Activated CD8-positive, alpha-beta memory T cell treated with anti-CD3 and anti-CD28 coated beads for 48 hours (primary cell): ENCODE measurements around the gene CCDC154.

Experiments used
- DNase-seq, 3 experiments: peaks; one replicate each; pipeline ENCODE4 v3.0.0-alpha.2; 2020; ENCODE audit warnings: low read depth in 2 of 3, low spot score in 2 of 3

Gene CCDC154

GRCh38 chr16:1457489-1458245 lies 13.3 kb upstream of the CCDC154 start:
- DNase-seq = no peak

DNA sequence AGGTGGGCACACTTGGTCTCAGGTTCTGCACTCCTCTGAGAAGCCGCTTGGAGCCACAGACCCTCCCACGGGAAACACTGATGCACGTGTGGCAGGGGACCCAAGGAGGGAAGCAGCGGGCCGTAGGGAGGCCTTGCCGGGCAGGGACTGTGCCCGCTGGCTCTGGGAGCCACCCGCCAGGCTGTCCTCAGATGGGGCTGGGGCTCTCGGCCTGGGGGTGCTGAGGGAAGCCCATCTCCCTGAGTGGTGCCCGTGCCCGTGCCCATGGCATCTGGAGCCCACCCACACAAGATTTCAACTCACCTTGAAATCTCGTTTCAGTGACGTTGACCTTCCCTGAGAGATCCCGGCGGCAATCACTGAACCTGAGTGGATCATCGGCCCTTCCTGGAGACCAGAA lies 12.6 kb upstream of the CCDC154 start:
- no peak for DNase-seq

- DNase-seq = no peak
Measured at GRCh38 chr16:1455190-1456171, 11.1 kb upstream of the CCDC154 start.

GRCh38 chr16:1454561-1454960 lies 10.2 kb upstream of the CCDC154 start:
- DNase-seq = no peak

DNA sequence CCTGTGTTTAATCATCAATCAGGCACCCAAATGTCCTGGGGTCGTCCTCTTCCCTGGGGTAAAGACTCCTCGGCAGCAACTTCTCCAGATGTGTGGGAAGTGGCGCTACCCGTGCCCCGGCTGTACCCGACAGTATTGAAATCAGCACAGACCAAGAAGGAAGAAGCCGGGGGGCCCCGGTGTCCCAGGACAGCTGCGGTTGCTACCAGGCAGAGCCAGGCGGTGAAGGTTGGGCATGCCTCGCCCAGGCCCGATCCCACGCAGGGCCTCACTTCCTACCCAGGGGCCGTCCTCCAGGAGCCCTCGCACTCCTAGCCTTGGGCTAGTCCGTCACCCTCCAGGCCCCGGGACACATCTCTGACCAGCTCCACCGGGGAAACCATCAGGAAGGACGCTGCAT lies 9.0 kb upstream of the CCDC154 start:
- no peak for DNase-seq

GRCh38 chr16:1452530-1452929 lies 8.2 kb upstream of the CCDC154 start:
- no peak for DNase-seq

- no peak for DNase-seq
Measured at GRCh38 chr16:1451702-1452392, 7.5 kb upstream of the CCDC154 start.

GRCh38 chr16:1450841-1451240 lies 6.5 kb upstream of the CCDC154 start:
- DNase-seq = no peak

DNA sequence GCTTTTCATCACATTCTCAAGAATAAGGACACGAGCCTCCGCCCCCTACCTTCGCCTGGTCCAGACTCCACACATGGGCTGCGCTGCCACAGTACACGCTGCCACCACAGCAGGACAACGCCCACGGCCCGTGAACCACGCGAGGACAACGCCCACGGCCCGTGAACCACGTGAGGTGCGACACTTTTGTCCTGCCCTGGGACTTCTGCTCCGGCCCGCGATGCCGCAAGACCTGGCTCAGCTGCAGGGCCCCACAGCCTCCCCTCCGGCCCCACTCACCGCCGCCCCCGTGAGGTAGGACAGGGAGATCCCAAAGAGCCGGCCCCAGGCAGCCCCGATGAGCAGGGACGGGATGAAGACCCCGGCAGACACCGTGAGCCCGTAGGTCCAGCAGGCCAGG lies 5.9 kb upstream of the CCDC154 start:
- DNase-seq = no peak

DNA sequence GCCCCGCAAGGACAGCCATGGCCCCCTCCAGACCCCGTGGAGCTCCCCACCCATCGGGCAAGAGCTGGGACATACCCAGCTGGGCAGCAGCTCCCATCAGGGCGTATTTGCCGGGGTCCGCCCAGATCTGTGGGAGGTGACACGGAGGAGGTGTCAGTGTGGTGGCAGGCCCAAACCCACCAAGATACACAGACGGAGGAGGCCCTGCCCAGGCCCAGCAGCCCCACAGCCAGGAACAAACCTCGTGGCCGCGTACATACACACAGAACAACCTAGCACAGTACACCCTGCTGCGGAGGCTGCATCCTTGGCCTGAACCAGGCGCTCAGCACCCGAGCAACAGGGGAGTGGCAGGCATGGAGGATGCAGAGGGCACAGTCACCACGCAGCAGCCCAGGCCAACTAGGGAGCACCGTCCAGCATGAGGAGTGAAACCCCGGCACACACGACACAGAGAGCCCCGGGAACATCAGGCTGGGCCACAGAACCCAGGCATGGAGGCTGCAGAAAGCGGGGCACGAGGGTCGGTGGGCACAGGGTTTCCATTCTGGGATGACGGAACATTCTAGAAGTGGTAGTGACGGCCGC lies 4.9 kb upstream of the CCDC154 start:
- no peak for DNase-seq

GRCh38 chr16:1448536-1449116 lies 4.3 kb upstream of the CCDC154 start:
- no peak for DNase-seq

- no peak for DNase-seq
Measured at GRCh38 chr16:1447965-1448364, 3.6 kb upstream of the CCDC154 start.

DNA sequence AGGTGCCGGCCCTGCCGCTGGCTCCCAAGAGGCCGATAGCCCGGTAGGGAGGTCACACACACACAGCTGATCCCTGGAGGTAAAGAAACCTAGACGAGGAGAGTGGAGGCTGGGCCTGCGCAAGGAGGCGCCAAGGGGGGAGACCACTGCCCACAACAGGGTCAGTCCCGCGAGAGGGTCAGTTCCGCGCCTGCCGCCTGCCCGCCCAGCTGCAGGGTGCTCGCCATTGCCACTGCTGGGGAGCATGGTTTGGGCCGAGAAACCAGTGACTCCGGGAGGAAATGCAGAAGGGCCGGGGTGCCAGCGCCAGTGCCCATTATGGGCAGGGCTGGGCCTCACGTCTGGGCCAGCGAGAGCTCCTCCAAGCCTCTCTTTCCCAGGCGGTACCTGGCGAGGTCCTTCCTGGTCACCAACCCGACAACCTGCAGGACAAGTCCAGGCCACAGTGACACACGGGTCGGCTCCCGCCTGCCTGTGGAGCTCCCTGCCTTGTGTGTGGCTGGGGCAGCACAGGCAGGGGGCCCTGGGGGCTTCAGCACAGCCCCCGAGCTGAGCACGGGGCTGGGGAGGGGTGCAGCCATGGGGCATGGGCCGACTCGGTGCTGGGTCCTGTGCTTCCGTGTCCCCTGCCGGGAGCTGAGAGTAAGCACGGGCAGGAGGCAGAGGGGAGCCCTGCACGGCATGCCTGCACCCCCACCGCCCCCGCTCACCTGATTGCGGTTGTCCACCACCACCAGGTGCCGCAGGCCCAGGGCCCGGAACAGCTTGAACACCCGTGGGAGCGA lies 2.1 kb upstream of the CCDC154 start:
- DNase-seq = no peak

DNA sequence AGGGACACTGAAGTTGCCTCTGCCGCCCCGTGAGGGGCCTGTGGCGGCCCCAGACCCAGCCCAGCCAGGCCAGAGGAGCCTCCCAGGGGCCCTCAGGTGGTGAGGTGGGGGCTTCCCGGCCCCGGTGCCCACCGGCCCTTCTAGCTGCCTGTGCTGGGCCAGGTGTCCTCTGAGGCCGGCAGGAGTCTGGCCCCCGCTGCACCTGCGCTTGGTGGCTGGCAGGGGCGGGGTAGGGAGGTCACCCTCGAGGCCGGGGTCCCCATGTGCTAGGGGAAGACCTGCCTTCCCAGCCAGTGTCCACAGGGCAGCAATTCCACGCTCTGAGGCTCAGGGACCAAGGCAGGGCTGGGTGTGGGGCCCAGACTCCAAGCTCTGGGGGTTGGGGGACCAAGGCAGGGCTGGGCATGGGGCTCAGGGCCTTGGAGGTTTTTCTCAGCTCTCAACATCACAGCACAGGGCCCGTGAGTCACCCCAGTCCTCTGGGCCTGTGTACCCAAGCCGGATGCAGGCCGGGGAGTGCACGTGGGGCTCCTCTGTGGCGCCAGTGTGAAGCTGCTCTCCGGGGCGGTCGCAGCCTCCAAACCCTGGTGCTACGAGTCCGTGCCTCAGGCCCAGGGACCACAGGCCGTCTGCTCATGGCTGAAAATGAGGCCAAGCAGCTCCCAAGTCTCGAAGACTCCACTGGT lies 1.3 kb upstream of the CCDC154 start:
- no peak for DNase-seq

GRCh38 chr16:1444730-1445517 lies 568 bp upstream of the CCDC154 start:
- DNase-seq = no peak

GRCh38 chr16:1443403-1443973 lies 868 bp downstream of the CCDC154 start:
- no peak for DNase-seq

- no peak for DNase-seq
Measured at GRCh38 chr16:1442697-1443096, 1.7 kb downstream of the CCDC154 start.

GRCh38 chr16:1441391-1441829 lies 2.9 kb downstream of the CCDC154 start:
- no peak for DNase-seq
